ENCODE data around the gene HMGCS2.

GRCh38 chr1:119814288-119814687, 45.6 kb upstream of the HMGCS2 start:
- TF ChIP-seq CTCF (conservative IDR thresholded peaks at IDR 0.05) (no peak), EZH2 (IDR thresholded peaks at IDR 0.05; ENCODE audit: low read depth) (no peak)
